Esophagus mucosa (tissue), 1 donor: ENCODE measurements around the gene AXIN1. TPM values are rescaled to one million over a fixed set of nuclear protein-coding genes. Genes with fewer than 3 reads are reported as not detected.
"Not testable (repeated sequence)": the region's sequence is repeated elsewhere in the genome, so short reads cannot be mapped to it uniquely, and the experiment has no call there.

Experiments used
- ATAC-seq: fragments of 200-7000 bp; cut with Tn5 transposase; one replicate; pipeline ENCODE4 v1.9.1; 2020
- total RNA-seq: library from RNA; stranded (reverse); gene quantifications from one replicate; pipeline ENCODE4 v1.2.4, GENCODE V29; 2023
- donor health status: DM: yes; HTN: yes; CAD: no.

The AXIN1 gene
- total RNA-seq, 1 donor from 2014 or later, result 15.3 TPM

GRCh38 chr16:381789-382717, 29.5 kb upstream of the AXIN1 start, which contains the start of gene PGAP6:
PGAP6 (minus strand) TSS chr16:381978; CDS start chr16:381821, 157 bp downstream.
- ATAC-seq, result peak; percentile 55

- peak; percentile 4 for ATAC-seq
These were observed 28.7 kb upstream of the AXIN1 start for GRCh38 chr16:381012-381788.

- no peak for ATAC-seq
These were observed 28.2 kb upstream of the AXIN1 start for GRCh38 chr16:380762-381011.

- no peak for ATAC-seq
These were observed 27.6 kb upstream of the AXIN1 start for GRCh38 chr16:379961-380761.

- no peak for ATAC-seq
These were observed 26.8 kb upstream of the AXIN1 start for GRCh38 chr16:379183-379960.

GRCh38 chr16:378821-379182, 26.3 kb upstream of the AXIN1 start:
- ATAC-seq, result no peak

- ATAC-seq, result not testable (repeated sequence)
These were observed 25.7 kb upstream of the AXIN1 start for GRCh38 chr16:378113-378820.

GRCh38 chr16:377419-377951, 25.0 kb upstream of the AXIN1 start:
- ATAC-seq, result no peak

GRCh38 chr16:376817-377418, 24.4 kb upstream of the AXIN1 start:
- ATAC-seq, result no peak

GRCh38 chr16:375927-376816, 23.6 kb upstream of the AXIN1 start:
- no peak for ATAC-seq

- no peak for ATAC-seq
These were observed 22.7 kb upstream of the AXIN1 start for GRCh38 chr16:375212-375611.

- no peak for ATAC-seq
These were observed 22.0 kb upstream of the AXIN1 start for GRCh38 chr16:374616-374926.

- no peak for ATAC-seq
These were observed 21.5 kb upstream of the AXIN1 start for GRCh38 chr16:373848-374615.

- no peak for ATAC-seq
These were observed 20.6 kb upstream of the AXIN1 start for GRCh38 chr16:373020-373598.

- ATAC-seq, result no peak
These were observed 19.9 kb upstream of the AXIN1 start for GRCh38 chr16:372302-372983.

- no peak for ATAC-seq
These were observed 19.2 kb upstream of the AXIN1 start for GRCh38 chr16:371515-372301.

- no peak for ATAC-seq
These were observed 18.5 kb upstream of the AXIN1 start for GRCh38 chr16:370979-371514.
